ENCODE measurements around the gene MED31. TPM values are rescaled to one million over a fixed set of nuclear protein-coding genes. Genes with fewer than 3 reads are reported as not detected.

Gene MED31
- total RNA-seq, 1 donor from 2014 or later, result 17.4 TPM

DNA sequence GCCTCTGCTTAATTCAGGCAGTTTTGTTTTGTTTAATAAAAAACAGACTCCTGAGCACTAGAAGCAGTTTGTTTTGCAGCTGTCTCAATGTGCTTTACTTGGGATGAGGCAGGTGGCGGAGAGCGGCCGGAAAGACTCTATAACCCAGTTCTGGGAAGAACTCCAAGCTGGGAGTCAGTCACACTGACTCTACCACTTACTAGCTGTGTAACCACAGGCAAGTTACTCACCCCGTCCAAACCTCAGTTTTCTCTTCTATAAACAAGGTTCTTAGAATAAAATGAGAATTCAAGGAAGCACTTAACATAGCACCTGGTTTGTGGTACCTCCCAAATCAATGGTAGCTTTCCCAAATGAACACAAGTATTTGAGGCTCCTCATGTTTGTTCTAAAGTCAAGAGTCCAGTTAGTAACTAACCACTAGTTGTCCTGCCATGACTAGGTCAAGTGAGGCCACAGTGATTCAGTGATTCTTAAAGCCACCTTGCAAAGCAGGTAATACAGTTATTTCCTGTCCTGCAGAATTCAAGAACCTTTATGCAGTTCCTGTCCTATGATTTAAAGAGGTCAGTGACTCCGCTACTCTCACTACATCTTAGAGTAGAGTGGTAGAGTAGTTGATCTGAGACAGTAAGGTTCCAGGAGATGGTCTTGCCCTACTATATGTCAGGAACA lies 7.8 kb downstream of the MED31 start:
- DNase-seq (no peak), ATAC-seq (no peak)
- H3K4me3 ChIP-seq, result no peak overlapping the region
- peaks cover 54% of the 10 kb centered on the region for H3K36me3 ChIP-seq
- H3K4me1 ChIP-seq, result peaks cover 25% of the 10 kb centered on the region
- H3K27me3 ChIP-seq, result no peaks in the 10 kb centered on the region
- H3K27ac ChIP-seq, result no peak overlapping the region
- TF ChIP-seq, protein P1, sequence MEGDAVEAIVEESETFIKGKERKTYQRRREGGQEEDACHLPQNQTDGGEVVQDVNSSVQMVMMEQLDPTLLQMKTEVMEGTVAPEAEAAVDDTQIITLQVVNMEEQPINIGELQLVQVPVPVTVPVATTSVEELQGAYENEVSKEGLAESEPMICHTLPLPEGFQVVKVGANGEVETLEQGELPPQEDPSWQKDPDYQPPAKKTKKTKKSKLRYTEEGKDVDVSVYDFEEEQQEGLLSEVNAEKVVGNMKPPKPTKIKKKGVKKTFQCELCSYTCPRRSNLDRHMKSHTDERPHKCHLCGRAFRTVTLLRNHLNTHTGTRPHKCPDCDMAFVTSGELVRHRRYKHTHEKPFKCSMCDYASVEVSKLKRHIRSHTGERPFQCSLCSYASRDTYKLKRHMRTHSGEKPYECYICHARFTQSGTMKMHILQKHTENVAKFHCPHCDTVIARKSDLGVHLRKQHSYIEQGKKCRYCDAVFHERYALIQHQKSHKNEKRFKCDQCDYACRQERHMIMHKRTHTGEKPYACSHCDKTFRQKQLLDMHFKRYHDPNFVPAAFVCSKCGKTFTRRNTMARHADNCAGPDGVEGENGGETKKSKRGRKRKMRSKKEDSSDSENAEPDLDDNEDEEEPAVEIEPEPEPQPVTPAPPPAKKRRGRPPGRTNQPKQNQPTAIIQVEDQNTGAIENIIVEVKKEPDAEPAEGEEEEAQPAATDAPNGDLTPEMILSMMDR (IDR thresholded peaks at IDR 0.05), result no peak
- H3K9me3 ChIP-seq, result no peaks in the 10 kb centered on the region
- intact Hi-C loops (cut with DNase I), result no loop called here

DNA sequence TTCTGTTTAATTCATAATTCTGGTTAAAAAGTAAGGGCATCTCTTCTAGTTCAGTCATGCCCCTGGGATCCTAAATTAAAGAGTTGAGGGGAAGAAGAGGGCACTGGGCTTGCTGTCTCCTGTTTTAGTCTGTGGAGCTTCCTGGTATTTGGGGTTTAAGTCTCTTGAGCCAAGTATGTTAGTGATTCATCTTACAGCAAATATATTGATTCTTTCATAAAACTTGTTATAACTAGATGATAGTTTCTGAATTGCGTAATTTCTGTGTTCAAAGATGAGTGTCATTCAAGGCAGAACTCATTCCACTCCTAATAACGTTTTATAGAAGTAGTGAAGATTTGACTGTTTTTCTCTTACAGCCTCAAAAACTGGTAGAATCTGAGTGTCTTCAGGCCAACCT lies 8.8 kb downstream of the MED31 start:
- peaks cover 46% of the 10 kb centered on the region for H3K36me3 ChIP-seq
- TF ChIP-seq, protein P1 (IDR thresholded peaks at IDR 0.05), result no peak
- ATAC-seq (no peak), DNase-seq (no peak)
- H3K4me1 ChIP-seq, result peaks cover 29% of the 10 kb centered on the region
- H3K9me3 ChIP-seq, result no peaks in the 10 kb centered on the region
- no peak overlapping the region for H3K27ac ChIP-seq
- intact Hi-C loops (cut with DNase I), result no loop called here
- H3K27me3 ChIP-seq, result no peaks in the 10 kb centered on the region
- H3K4me3 ChIP-seq, result no peak overlapping the region

DNA sequence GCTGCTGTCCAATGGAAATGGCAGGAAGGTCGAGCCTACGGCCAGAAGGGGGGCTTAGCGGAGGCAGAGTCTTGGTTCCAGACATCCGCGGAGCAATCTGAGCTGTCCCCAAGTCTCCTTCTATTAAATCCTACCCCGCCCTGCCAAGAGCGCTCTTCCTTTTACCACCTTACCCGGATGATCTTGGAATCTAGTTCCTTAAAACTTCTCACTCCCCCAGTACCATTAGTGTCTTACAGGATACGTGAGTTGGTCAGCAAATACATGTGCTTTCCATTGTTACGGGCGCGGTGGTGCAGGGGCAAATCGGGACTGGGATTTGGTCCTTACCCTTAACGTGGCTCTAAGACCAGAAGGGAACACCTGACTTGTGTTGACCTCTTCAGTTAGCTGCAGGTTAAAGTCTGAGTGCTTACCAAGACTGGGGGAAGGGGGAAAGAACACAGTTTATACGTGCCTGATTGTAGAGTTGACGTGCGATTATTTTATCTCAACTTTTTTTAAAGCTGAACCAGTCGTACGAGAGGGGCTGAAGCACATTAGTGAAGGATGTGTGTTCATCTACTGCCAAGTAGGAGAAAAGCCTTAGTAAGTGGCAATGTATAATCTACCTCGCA lies 10.1 kb downstream of the MED31 start:
- Histone ChIP-seq H3K4me3 (peak overlapping the region; percentile 99), H3K27me3 (no peaks in the 10 kb centered on the region), H3K27ac (peak overlapping the region; percentile 92), H3K9me3 (no peaks in the 10 kb centered on the region), H3K4me1 (peaks cover 29% of the 10 kb centered on the region), H3K36me3 (peaks cover 34% of the 10 kb centered on the region)
- DNase-seq (no peak), ATAC-seq (peak; percentile 3)
- TF ChIP-seq, protein P1 (IDR thresholded peaks at IDR 0.05), result no peak
- intact Hi-C loops (cut with DNase I), result no loop called here

DNA sequence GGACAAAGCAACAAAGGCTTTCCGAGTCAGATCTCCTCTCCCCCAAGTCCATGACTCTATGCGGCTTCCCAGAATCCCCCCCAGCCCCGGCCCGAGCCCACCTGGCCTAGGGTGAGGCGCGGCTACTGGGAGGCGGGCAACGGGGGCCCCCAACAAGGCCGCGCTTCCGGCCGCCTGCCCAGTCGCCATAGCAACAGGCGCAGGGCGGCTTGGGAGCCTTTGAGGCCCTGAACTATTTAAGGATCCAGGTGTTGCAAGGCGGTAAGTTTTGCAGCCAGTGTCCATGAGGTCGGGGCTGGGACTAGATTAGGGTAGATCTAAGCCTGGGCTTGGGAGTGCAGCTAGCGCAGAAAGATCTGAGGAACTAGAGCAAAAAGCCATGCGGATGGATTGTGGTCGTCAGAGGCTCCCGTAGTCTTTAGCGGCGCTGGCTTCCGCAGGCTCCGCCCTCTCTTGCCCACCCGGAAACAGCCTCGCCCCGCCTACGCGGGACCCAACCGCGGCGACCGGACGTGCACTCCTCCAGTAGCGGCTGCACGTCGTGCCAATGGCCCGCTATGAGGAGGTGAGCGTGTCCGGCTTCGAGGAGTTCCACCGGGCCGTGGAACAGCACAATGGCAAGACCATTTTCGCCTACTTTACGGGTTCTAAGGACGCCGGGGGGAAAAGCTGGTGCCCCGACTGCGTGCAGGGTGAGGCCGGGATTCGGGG lies 10.7 kb downstream of the MED31 start, which contains the start of the genes KIAA0753 and TXNDC17:
Gene KIAA0753 (minus strand): TSS at position 176 of the 711 bp plus-strand sequence. CDS start 5,608 bp downstream, outside the sequence.
Gene TXNDC17 (plus strand): TSS at position 525 of the 711 bp plus-strand sequence. CDS start 23 bp downstream, at position 548.
- DNase-seq (peak; percentile 97), ATAC-seq (peak; percentile 96)
- Histone ChIP-seq H3K4me3 (peak within 1 kb of the TSS; percentile 99), H3K27ac (peak within 1 kb of the TSS; percentile 92), H3K36me3 (peaks cover 28% of the 10 kb centered on the region), H3K9me3 (no peaks in the 10 kb centered on the region), H3K27me3 (no peaks in the 10 kb centered on the region), H3K4me1 (peaks cover 29% of the 10 kb centered on the region)
- intact Hi-C loops (cut with DNase I), result no loop called here
- TF ChIP-seq, protein P1 (IDR thresholded peaks at IDR 0.05), result no peak

DNA sequence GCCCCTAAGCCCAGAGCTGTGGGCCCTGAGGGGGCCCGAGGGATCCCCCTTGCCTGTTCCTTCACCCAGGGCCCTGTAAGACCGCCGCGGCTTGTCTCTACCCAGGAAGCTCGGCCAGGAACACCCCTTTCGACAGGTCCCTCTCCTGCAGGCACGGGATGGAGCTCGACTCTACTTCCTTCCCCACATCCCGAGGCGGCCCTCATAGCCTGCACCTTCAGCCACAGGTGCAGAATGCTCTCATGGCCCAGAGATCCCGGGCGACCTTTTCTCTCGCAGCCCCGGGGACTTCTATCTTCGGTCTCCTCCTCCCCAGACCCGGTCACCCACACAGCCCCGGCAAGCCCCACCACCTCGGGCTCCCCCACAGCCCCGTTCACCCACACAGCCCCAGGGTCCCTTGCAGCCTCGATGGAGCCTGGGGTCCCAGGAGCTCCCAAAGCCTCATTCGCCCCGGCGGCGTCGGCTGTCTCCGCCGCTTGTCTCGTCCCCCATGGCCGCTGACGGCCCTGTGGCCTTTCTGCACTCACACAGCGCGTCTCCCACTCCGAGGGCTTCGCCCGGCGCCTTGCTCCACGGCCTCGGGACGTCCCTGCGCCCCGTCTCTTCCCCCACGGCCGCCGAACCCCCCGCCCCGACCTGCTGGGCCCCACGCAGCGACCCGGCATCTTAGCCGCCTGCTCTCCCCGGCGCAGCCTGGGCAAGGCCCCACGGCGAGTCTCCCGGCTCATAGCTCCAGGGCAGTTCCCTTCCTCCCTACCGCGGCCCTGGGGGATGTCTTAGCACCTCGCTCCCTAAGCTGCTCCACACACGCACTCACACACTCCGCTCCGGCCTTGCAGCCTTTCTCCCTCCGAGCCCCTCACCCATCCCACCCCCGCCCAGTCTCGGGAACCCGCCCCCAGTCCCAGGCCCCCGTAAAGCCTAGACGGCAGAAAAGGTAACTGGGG lies 11.5 kb downstream of the MED31 start:
- Histone ChIP-seq H3K27me3 (no peaks in the 10 kb centered on the region), H3K9me3 (no peaks in the 10 kb centered on the region), H3K4me1 (peaks cover 29% of the 10 kb centered on the region), H3K4me3 (peak overlapping the region; percentile 99), H3K27ac (peak overlapping the region; percentile 92), H3K36me3 (peaks cover 19% of the 10 kb centered on the region)
- intact Hi-C loops (cut with DNase I), result no loop called here
- ATAC-seq (peak; percentile 54), DNase-seq (peak; percentile 82)
- TF ChIP-seq, protein P1 (IDR thresholded peaks at IDR 0.05), result no peak

All from upper lobe of right lung (tissue), 1 donor.